ENCODE data around the gene RFT1.
"Not testable (repeated sequence)": the region's sequence is repeated elsewhere in the genome, so short reads cannot be mapped to it uniquely, and the experiment has no call there.

The RFT1 gene

GRCh38 chr3:53162672-53163443, 32.6 kb upstream of the RFT1 start:
- DNase-seq: peak in 1 of 4 experiments; percentile 9

- peak in 2 of 4 experiments; percentile 12 to 32 for DNase-seq
These were observed 31.8 kb upstream of the RFT1 start for GRCh38 chr3:53161820-53162671.

- DNase-seq: no peak
These were observed 31.2 kb upstream of the RFT1 start for GRCh38 chr3:53161450-53161819.

GRCh38 chr3:53160660-53161449, 30.6 kb upstream of the RFT1 start, which contains the start of gene PRKCD:
PRKCD (plus strand) TSS chr3:53161209; CDS start chr3:53178423, 17,214 bp downstream.
- peak; percentile 57 to 85 (median 72) for DNase-seq

- no peak for DNase-seq
These were observed 29.9 kb upstream of the RFT1 start for GRCh38 chr3:53160061-53160659.

- no peak for DNase-seq
These were observed 29.2 kb upstream of the RFT1 start for GRCh38 chr3:53159156-53160060.

- no peak for DNase-seq
These were observed 28.5 kb upstream of the RFT1 start for GRCh38 chr3:53158765-53159155.

- DNase-seq: no peak
These were observed 27.8 kb upstream of the RFT1 start for GRCh38 chr3:53157974-53158580.

GRCh38 chr3:53156368-53156834, 26.2 kb upstream of the RFT1 start:
- no peak for DNase-seq

- no peak for DNase-seq
These were observed 25.5 kb upstream of the RFT1 start for GRCh38 chr3:53155760-53156159.

GRCh38 chr3:53154881-53155285, 24.6 kb upstream of the RFT1 start:
- DNase-seq: no peak

GRCh38 chr3:53153980-53154379, 23.7 kb upstream of the RFT1 start:
- no peak for DNase-seq

- no peak for DNase-seq
These were observed 23.1 kb upstream of the RFT1 start for GRCh38 chr3:53153264-53153823.

- no peak for DNase-seq
These were observed 21.8 kb upstream of the RFT1 start for GRCh38 chr3:53151870-53152660.

- no peak for DNase-seq
These were observed 21.2 kb upstream of the RFT1 start for GRCh38 chr3:53151465-53151864.

- DNase-seq: not testable (repeated sequence)
These were observed 20.8 kb upstream of the RFT1 start for GRCh38 chr3:53151086-53151438.

- no peak for DNase-seq
These were observed 20.2 kb upstream of the RFT1 start for GRCh38 chr3:53150247-53151085.

- DNase-seq: no peak
These were observed 19.5 kb upstream of the RFT1 start for GRCh38 chr3:53149699-53150098.

Data from activated CD4-positive, CD25-positive, alpha-beta regulatory T cell (primary cell).